K562 (cell line): Measurements from ENCODE around the gene HGS. TPM values are rescaled to one million over a fixed set of nuclear protein-coding genes. Genes with fewer than 3 reads are reported as not detected.

ENCODE experiments used
- CTBP1 ChIP-seq: fragments of 450-650 bp; IDR thresholded peaks from 2 replicates; pipeline ENCODE4 v1.6.1; 2016; ENCODE audit warnings: borderline replicate concordance
- E2F5 ChIP-seq: sonication (generic); formaldehyde crosslinking; IDR thresholded peaks from 2 replicates; pipeline ENCODE4 v1.8.0; 2022; ENCODE audit warnings: mild to moderate bottlenecking, missing genetic modification reagents
- ESRRB ChIP-seq: fragments of 250-450 bp; sonication (Bioruptor Pico); IDR thresholded peaks from 2 replicates; pipeline ENCODE4 v1.5.0; 2020; ENCODE audit warnings: mild to moderate bottlenecking, moderate library complexity, borderline replicate concordance
- GATA2 ChIP-seq: sonication (generic); formaldehyde crosslinking; IDR thresholded peaks from 2 replicates; pipeline ENCODE4 v1.4.0; 2020; ENCODE audit warnings: mild to moderate bottlenecking, missing genetic modification reagents
- HMBOX1 ChIP-seq: sonication (generic); IDR thresholded peaks from 2 replicates; pipeline ENCODE4 v1.6.1; 2016
- KLF6 ChIP-seq: fragments of 250-450 bp; sonication (Bioruptor Pico); IDR thresholded peaks from 2 replicates; pipeline ENCODE4 v1.4.0; 2020; ENCODE audit warnings: mild to moderate bottlenecking, moderate library complexity, borderline replicate concordance
- NR3C1 ChIP-seq: sonication (generic); formaldehyde crosslinking; IDR thresholded peaks from 2 replicates; pipeline ENCODE4 v1.8.1; 2022; ENCODE audit warnings: missing genetic modification reagents
- POLR2AphosphoS2 ChIP-seq: IDR thresholded peaks from 2 replicates; pipeline ENCODE4 v1.6.1; 2012; ENCODE audit warnings: low read length, improper control_type of control experiment
- RAD21 ChIP-seq, 2 experiments: fragments of 250-450 bp in 1 of 2; fragments of 450-650 bp in 1 of 2; sonication (Bioruptor Pico) in 1 of 2; formaldehyde crosslinking in 1 of 2; IDR thresholded peaks in 1 of 2; conservative IDR thresholded peaks in 1 of 2; 2 replicates each; pipeline versions ENCODE4 v1.4.0 to v1.8.0; 2020 to 2022; ENCODE audit warnings: mild to moderate bottlenecking in 2 of 2, moderate library complexity in 1 of 2
- SAFB2 ChIP-seq: fragments of 200-400 bp; formaldehyde crosslinking; IDR thresholded peaks from 2 replicates; pipeline ENCODE4 v1.6.1; 2018; ENCODE audit warnings: borderline replicate concordance, low read length, low read depth, moderate library complexity; ENCODE audit not compliant: severe bottlenecking
- SMAD2 ChIP-seq: fragments of 150-350 bp; IDR thresholded peaks from 2 replicates; pipeline ENCODE4 v1.6.1; 2014; ENCODE audit warnings: low read depth, mild to moderate bottlenecking, low read length
- SMARCA4 ChIP-seq: fragments of 450-650 bp; IDR thresholded peaks from 2 replicates; pipeline ENCODE4 v1.6.1; 2016
- SP1 ChIP-seq: sonication (generic); formaldehyde crosslinking; IDR thresholded peaks from 2 replicates; pipeline ENCODE4 v1.8.1; 2022; ENCODE audit warnings: mild to moderate bottlenecking, missing genetic modification reagents
- SP2 ChIP-seq: IDR thresholded peaks from 2 replicates; pipeline ENCODE4 v1.6.1; 2011; ENCODE audit warnings: mild to moderate bottlenecking, low read depth, low read length, moderate library complexity; ENCODE audit not compliant: poor library complexity, severe bottlenecking; ENCODE audit errors: extremely low read depth
- STAT6 ChIP-seq: sonication (generic); formaldehyde crosslinking; IDR thresholded peaks from 2 replicates; pipeline ENCODE4 v1.8.1; 2023; ENCODE audit warnings: mild to moderate bottlenecking, missing genetic modification reagents
- ZNF277 ChIP-seq: fragments of 250-450 bp; sonication (Bioruptor Pico); IDR thresholded peaks from 2 replicates; pipeline ENCODE4 v1.8.0; 2022; ENCODE audit warnings: inconsistent platforms, mild to moderate bottlenecking, moderate library complexity, borderline replicate concordance
- ZNF347 ChIP-seq: fragments of 450-650 bp; formaldehyde crosslinking; IDR thresholded peaks from 2 replicates; pipeline ENCODE4 v1.4.0; 2020; ENCODE audit warnings: low read depth, mild to moderate bottlenecking, moderate library complexity
- ZNF551 ChIP-seq: fragments of 250-450 bp; sonication (Bioruptor Pico); IDR thresholded peaks from 2 replicates; pipeline ENCODE4 v1.5.0; 2021; ENCODE audit warnings: mild to moderate bottlenecking, moderate library complexity
- polyA plus RNA-seq, 8 experiments: library from polyadenylated mRNA; depleted of rRNA in 4 of 8; stranded (reverse) in 5 of 8; unstranded in 3 of 8; fragments of >200 nt; fragmentation: Nextera tagmentation in 2 of 8; fragmentation: Illumina TruSeq in 1 of 8; extraction: Ambion mirVana in 2 of 8; extraction: Trizol in 1 of 8; gene quantifications; 2 replicates each; pipeline versions ENCODE4 v1.2.1 to v1.2.3, GENCODE V29; 2011 to 2014; ENCODE audit warnings: inconsistent platforms in 1 of 8, missing spikeins in 1 of 8
- total RNA-seq, 7 experiments: library from RNA; depleted of rRNA in 6 of 7; stranded (reverse); fragments of >200 nt in 6 of 7; fragmentation: Illumina TruSeq in 2 of 7; extraction: Trizol in 2 of 7; gene quantifications; 2 replicates each; pipeline versions ENCODE4 v1.2.1 to v1.2.3, GENCODE V29; 2011 to 2021; ENCODE audit warnings: low replicate concordance in 1 of 7
- TF ChIP-seq, protein P1 (sequence below), 2 experiments: fragments of 250-450 bp in 1 of 2; fragments of 450-650 bp in 1 of 2; sonication (Bioruptor Pico) in 1 of 2; IDR thresholded peaks; 2 replicates each; pipeline versions ENCODE4 v1.6.1 to v1.8.0; 2016 to 2021; ENCODE audit warnings: mild to moderate bottlenecking in 2 of 2, moderate library complexity in 2 of 2, missing compliant biosample characterization in 1 of 2, missing genetic modification characterization in 1 of 2

HGS gene
- total and polyA plus RNA-seq, 9 of the 15 experiments (the other 6 are each of a cell fraction or from before 2014, with no cell fraction given), result 3.9 to 176 (median 77.1) TPM

GRCh38 chr17:81665205-81666091 lies 18.4 kb upstream of the HGS start (continued):
- TF ChIP-seq STAT6 (CRISPR knock-in tag) (no peak), ZNF551 (CRISPR knock-in tag) (no peak), ZNF277 (CRISPR knock-in tag) (no peak), E2F5 (CRISPR knock-in tag) (no peak), SMARCA4 (no peak), SMAD2 (no peak), SP1 (no peak), GATA2 (CRISPR knock-in tag) (no peak), CTBP1 (no peak), SP2 (no peak), RAD21 (CRISPR knock-in tag; conservative IDR thresholded peaks at IDR 0.05 in 1 of 2, IDR thresholded peaks at IDR 0.05 in 1 of 2) (no peak), KLF6 (peak; percentile 89; the same call in 1 of the 2 replicates), ESRRB (CRISPR knock-in tag) (peak; percentile 79; the same call in 1 of the 2 replicates), NR3C1 (CRISPR knock-in tag) (no peak), HMBOX1 (no peak), ZNF347 (0 out of 2 replicates have a peak, but pooled peaks have one; percentile 73), SAFB2 (no peak), POLR2AphosphoS2 (peak; percentile 71; the same call in 1 of the 2 replicates)
- TF ChIP-seq, protein P1, sequence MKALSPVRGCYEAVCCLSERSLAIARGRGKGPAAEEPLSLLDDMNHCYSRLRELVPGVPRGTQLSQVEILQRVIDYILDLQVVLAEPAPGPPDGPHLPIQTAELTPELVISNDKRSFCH (CRISPR knock-in tag; IDR thresholded peaks at IDR 0.05), result no peak
- TF ChIP-seq, protein P1 (tag; IDR thresholded peaks at IDR 0.05), result peak; percentile 95
